ENCODE data around the gene TCP11L1. TPM values are rescaled to one million over a fixed set of nuclear protein-coding genes. Genes with fewer than 3 reads are reported as not detected.

TCP11L1 gene
- total and polyA plus RNA-seq, 9 of the 15 experiments (the other 6 are each of a cell fraction or from before 2014, with no cell fraction given), result 1.6 to 15.3 (median 5.4) TPM

- peaks cover 0 to 16% of the 10 kb centered on the region in 2 experiments; a peak in 2 of 5 replicates for H3K4me1 ChIP-seq (replicated peaks in 1 of 2; ENCODE audit: control insufficient read depth in 2 of 2, insufficient read depth in 2 of 2, low read length in 2 of 2)
- no peak for TF ChIP-seq MAFG (tag; conservative IDR thresholded peaks at IDR 0.05)
- no peak for TF ChIP-seq SMAD3 (CRISPR knock-in tag; conservative IDR thresholded peaks at IDR 0.05)
- no peak for TF ChIP-seq U2AF1 (optimal IDR thresholded peaks at IDR 0.05; ENCODE audit: low read depth, low read length)
- TF ChIP-seq NEUROD1 (IDR thresholded peaks at IDR 0.05; ENCODE audit: borderline replicate concordance, low read depth, low read length, partially characterized antibody), result no peak
- TF ChIP-seq SRSF3 (IDR thresholded peaks at IDR 0.05; ENCODE audit: insufficient read depth, low read length), result no peak
- no peak for TF ChIP-seq GABPB2 (CRISPR knock-in tag; conservative IDR thresholded peaks at IDR 0.05)
- no peak for TF ChIP-seq PRPF4 (IDR thresholded peaks at IDR 0.05; ENCODE audit: insufficient read depth, low read depth, low read length, poor library complexity, severe bottlenecking)
- TF ChIP-seq ZC3H11A (IDR thresholded peaks at IDR 0.05; ENCODE audit: low read depth, low read length), result no peak
- no peak for TF ChIP-seq STAT5B (CRISPR knock-in tag; IDR thresholded peaks at IDR 0.05)
- no peak for TF ChIP-seq BRCA1 (IDR thresholded peaks at IDR 0.05)
- TF ChIP-seq BRCA1 (CRISPR knock-in tag; IDR thresholded peaks at IDR 0.05), result no peak
- TF ChIP-seq RUNX1 (IDR thresholded peaks at IDR 0.05; ENCODE audit: low read depth), result no peak
- TF ChIP-seq HES1 (IDR thresholded peaks at IDR 0.05; ENCODE audit: low read depth), result no peak
- H3K9me3 ChIP-seq (replicated peaks; ENCODE audit: control insufficient read depth, insufficient read depth, low read depth, low read length), result 0 out of 2 replicates have a peak, but pooled peaks cover 2% of the 10 kb centered on the region
- ChIA-PET POLR2A (interaction anchor here (0.6 to 0.9 kb wide), 2 partner anchors 9 to 19 kb away, joined by 3 to 4 read pairs; partner anchors contain the start of gene DEPDC7), CTCF (ENCODE audit: low intra/inter-chr PET ratio) (no interaction called here)
- H3K9ac ChIP-seq (ENCODE audit: insufficient read depth in 1 of 2, low read depth in 2 of 2, low read length in 2 of 2), result no peak overlapping the region
- H3K36me3 ChIP-seq (ENCODE audit: control insufficient read depth, insufficient read depth, low read length), result peaks cover 12% of the 10 kb centered on the region; the same call in 2 of the 3 replicates
- BruUV-seq (replicated peaks), result no TSS peak
- no peak overlapping the region for H3K4me2 ChIP-seq (ENCODE audit: insufficient read depth, low read length)
- no peaks in the 10 kb centered on the region for H3K27me3 ChIP-seq (ENCODE audit: control insufficient read depth in 2 of 2, insufficient read depth in 2 of 2, low read length in 2 of 2)
- H3K9me1 ChIP-seq (ENCODE audit: control insufficient read depth, insufficient read depth, low read length), result no peaks in the 10 kb centered on the region
- WGBS (ENCODE audit: insufficient coverage, low coverage, missing lambda C conversion rate), result 82% methylated on average over 1 of the region's 1 CpG
- no peak overlapping the region for H3K27ac ChIP-seq (ENCODE audit: extremely low read depth, low read depth, low read length)
- H2AFZ ChIP-seq (ENCODE audit: low read depth, low read length), result no peak overlapping the region
- in situ Hi-C loops (cut with MboI), result no loop called here
- intact Hi-C loops (cut with micrococcal nuclease), result no loop called here
- H3K4me3 ChIP-seq, result no peak overlapping the region
- no peak for ATAC-seq
- no peak for FAIRE-seq
- no peaks in the 10 kb centered on the region for H3K79me2 ChIP-seq (ENCODE audit: control insufficient read depth, insufficient read depth, low read length)
- H4K20me1 ChIP-seq (replicated peaks; ENCODE audit: control insufficient read depth, insufficient read depth, low read length), result no peaks in the 10 kb centered on the region
- DNase-seq (ENCODE audit: extremely low read depth in 1 of 4, low spot score in 3 of 4), result no peak
These were observed 4.4 kb upstream of the TCP11L1 start for GRCh38 chr11:33035011-33035410.
